ENCODE measurements around the gene NSFL1C. TPM values are rescaled to one million over a fixed set of nuclear protein-coding genes. Genes with fewer than 3 reads are reported as not detected.
"Not testable (repeated sequence)": the region's sequence is repeated elsewhere in the genome, so short reads cannot be mapped to it uniquely, and the experiment has no call there.

NSFL1C gene
- polyA plus RNA-seq, 1 donor (not counting 4 experiments of a cell fraction or from before 2014, with no cell fraction given), result 38.8 TPM

DNA sequence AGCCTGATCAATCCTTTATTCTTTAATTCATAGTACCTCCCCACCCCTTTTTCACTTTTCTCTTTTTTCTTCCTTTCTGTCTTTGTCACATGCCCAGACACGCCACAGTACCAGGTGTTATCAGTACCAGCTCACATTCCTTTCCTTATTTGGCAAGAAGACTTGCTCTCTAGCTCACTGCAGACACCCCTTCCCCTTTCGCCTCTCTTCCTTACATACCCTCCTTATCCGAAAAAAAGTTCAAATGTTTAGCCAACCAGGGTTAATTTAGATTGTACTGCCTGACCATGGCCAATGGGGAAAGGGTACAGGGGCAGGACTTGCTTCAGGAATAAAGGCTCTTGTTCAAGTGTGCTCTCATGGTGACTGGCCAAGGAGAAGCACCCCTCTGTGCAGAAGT lies 33.8 kb upstream of the NSFL1C start:
- dilution Hi-C loops (cut with MboI; ENCODE audit: extremely low pct_ligation_motif_present, low sequenced_read_pairs), result no loop called here
- FAIRE-seq, result no peak
- Histone ChIP-seq H4K20me1 (ENCODE audit: control insufficient read depth, extremely low read depth, insufficient read depth, low read length) (no peaks in the 10 kb centered on the region), H2AFZ (ENCODE audit: control insufficient read depth, low read length) (no peak overlapping the region), H3K27ac (ENCODE audit: control insufficient read depth, insufficient read depth, low read length) (peak overlapping the region; percentile 99), H3K9ac (ENCODE audit: control insufficient read depth, extremely low read depth, insufficient read depth, low read length) (peak overlapping the region; percentile 78), H3K36me3 (ENCODE audit: control insufficient read depth in 2 of 2, extremely low read depth in 1 of 2, insufficient read depth in 2 of 2, low read length in 2 of 2) (no peaks in the 10 kb centered on the region), H3K4me2 (ENCODE audit: control insufficient read depth, extremely low read depth, insufficient read depth, low read depth, low read length) (peak overlapping the region; percentile 86), H3K9me3 (ENCODE audit: control insufficient read depth, low read depth, low read length) (peaks cover 2% of the 10 kb centered on the region), H3K4me3 (ENCODE audit: control insufficient read depth in 2 of 3, extremely low read depth in 1 of 3, insufficient read depth in 2 of 3, low read depth in 1 of 3, low read length in 3 of 3) (peak overlapping the region in 2 of 3 experiments; percentile 31 to 49), H3K9me1 (ENCODE audit: control insufficient read depth, extremely low read depth, insufficient read depth, low read length) (no peaks in the 10 kb centered on the region), H3K27me3 (ENCODE audit: control insufficient read depth, extremely low read depth, insufficient read depth, low read length) (no peaks in the 10 kb centered on the region), H3K4me1 (ENCODE audit: control insufficient read depth, extremely low read depth, insufficient read depth, low read length) (peaks cover 48% of the 10 kb centered on the region), H3K79me2 (ENCODE audit: control insufficient read depth, insufficient read depth, low read length) (no peaks in the 10 kb centered on the region)
- no peak for TF ChIP-seq EZH2 (IDR thresholded peaks at IDR 0.05; ENCODE audit: low read length)
- TF ChIP-seq, protein P1, sequence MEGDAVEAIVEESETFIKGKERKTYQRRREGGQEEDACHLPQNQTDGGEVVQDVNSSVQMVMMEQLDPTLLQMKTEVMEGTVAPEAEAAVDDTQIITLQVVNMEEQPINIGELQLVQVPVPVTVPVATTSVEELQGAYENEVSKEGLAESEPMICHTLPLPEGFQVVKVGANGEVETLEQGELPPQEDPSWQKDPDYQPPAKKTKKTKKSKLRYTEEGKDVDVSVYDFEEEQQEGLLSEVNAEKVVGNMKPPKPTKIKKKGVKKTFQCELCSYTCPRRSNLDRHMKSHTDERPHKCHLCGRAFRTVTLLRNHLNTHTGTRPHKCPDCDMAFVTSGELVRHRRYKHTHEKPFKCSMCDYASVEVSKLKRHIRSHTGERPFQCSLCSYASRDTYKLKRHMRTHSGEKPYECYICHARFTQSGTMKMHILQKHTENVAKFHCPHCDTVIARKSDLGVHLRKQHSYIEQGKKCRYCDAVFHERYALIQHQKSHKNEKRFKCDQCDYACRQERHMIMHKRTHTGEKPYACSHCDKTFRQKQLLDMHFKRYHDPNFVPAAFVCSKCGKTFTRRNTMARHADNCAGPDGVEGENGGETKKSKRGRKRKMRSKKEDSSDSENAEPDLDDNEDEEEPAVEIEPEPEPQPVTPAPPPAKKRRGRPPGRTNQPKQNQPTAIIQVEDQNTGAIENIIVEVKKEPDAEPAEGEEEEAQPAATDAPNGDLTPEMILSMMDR (optimal IDR thresholded peaks at IDR 0.05 in 1 of 3, IDR thresholded peaks at IDR 0.05 in 1 of 3, conservative IDR thresholded peaks at IDR 0.05 in 1 of 3; ENCODE audit: extremely low read depth in 1 of 3, insufficient read depth in 2 of 3, low read length in 3 of 3), result no peak
- DNase-seq (ENCODE audit: low read depth, low spot score), result no peak

DNA sequence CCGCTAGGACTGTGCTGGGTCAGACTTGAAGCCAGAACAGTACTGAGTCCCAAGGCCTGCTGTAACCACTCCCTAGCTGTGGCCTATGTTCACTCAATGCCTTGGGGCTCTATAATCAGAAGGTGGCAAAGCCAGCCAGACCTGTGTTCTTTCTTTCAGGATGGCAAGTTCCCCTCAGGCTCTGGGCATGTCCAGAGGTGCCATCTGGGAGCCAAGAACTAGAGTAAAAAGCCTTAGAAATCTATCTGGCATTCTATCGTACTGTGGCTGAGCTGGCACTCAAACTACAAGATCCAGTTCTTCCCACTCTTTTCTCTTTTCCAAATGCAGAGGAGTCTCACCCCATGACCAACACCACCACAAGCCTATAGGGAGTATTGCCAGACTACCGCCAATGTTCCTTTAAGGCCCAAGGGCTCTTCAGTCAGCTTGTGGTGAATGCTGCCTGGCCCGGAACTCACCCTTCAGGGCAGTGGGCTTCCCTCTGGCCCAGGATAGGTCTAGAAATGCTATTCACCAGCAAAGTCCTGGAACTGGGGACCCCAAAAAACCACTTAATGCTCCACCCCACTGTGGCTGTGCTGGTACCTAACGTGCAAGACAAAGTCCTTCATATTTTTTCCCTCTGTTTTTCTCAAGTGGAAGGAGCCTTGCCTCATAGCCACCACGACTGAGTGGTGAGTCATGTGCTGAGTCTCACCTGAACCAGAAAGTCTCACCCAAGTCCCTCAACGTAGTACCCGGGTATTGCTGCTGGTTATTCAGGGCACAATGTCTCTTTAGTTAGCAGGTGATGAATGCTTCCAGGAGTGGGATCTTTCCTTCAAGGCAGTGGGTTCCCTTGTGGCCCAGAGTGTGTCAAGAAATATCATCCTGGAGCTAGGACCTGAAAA lies 33.1 kb upstream of the NSFL1C start:
- peak; percentile 95 for FAIRE-seq
- Histone ChIP-seq H3K27ac (ENCODE audit: control insufficient read depth, insufficient read depth, low read length) (peak overlapping the region; percentile 99), H3K9me3 (ENCODE audit: control insufficient read depth, low read depth, low read length) (peaks cover 2% of the 10 kb centered on the region), H3K4me1 (ENCODE audit: control insufficient read depth, extremely low read depth, insufficient read depth, low read length) (peaks cover 41% of the 10 kb centered on the region), H3K27me3 (ENCODE audit: control insufficient read depth, extremely low read depth, insufficient read depth, low read length) (no peaks in the 10 kb centered on the region), H3K4me2 (ENCODE audit: control insufficient read depth, extremely low read depth, insufficient read depth, low read depth, low read length) (peak overlapping the region; percentile 86), H4K20me1 (ENCODE audit: control insufficient read depth, extremely low read depth, insufficient read depth, low read length) (no peaks in the 10 kb centered on the region), H3K9me1 (ENCODE audit: control insufficient read depth, extremely low read depth, insufficient read depth, low read length) (no peaks in the 10 kb centered on the region), H3K4me3 (ENCODE audit: control insufficient read depth in 2 of 3, extremely low read depth in 1 of 3, insufficient read depth in 2 of 3, low read depth in 1 of 3, low read length in 3 of 3) (peak overlapping the region in 2 of 3 experiments; percentile 31 to 49), H3K36me3 (ENCODE audit: control insufficient read depth in 2 of 2, extremely low read depth in 1 of 2, insufficient read depth in 2 of 2, low read length in 2 of 2) (no peaks in the 10 kb centered on the region), H3K79me2 (ENCODE audit: control insufficient read depth, insufficient read depth, low read length) (no peaks in the 10 kb centered on the region), H2AFZ (ENCODE audit: control insufficient read depth, low read length) (peak overlapping the region; percentile 36), H3K9ac (ENCODE audit: control insufficient read depth, extremely low read depth, insufficient read depth, low read length) (peak overlapping the region; percentile 78)
- dilution Hi-C loops (cut with MboI; ENCODE audit: extremely low pct_ligation_motif_present, low sequenced_read_pairs), result no loop called here
- TF ChIP-seq EZH2 (IDR thresholded peaks at IDR 0.05; ENCODE audit: low read length), result no peak
- TF ChIP-seq, protein P1 (optimal IDR thresholded peaks at IDR 0.05 in 1 of 3, IDR thresholded peaks at IDR 0.05 in 1 of 3, conservative IDR thresholded peaks at IDR 0.05 in 1 of 3; ENCODE audit: extremely low read depth in 1 of 3, insufficient read depth in 2 of 3, low read length in 3 of 3), result no peak
- DNase-seq (ENCODE audit: low read depth, low spot score), result peak; percentile 96

DNA sequence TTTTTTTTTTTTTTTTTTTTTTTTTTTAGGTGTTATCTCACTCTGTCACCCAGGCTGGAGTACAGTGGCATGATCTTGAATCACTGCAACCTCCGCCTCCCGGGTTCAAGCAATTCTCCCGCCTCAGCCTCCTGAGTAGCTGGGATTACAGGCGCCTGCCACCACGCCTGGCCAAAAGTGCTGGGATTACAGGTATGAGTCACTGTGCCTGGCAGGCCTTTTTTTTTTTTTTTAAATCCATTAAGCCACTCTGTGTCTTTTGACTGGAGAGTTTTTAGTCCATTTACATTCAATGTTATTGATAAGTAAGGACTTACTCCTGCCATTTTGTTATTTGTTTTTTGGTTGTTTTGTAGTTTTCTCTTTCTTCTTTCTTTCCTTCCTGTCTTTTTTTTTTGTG lies 30.7 kb upstream of the NSFL1C start:
- not testable (repeated sequence) for FAIRE-seq

More for the DNA sequence above, 30.7 kb upstream of the NSFL1C start:
- H3K79me2 ChIP-seq (ENCODE audit: control insufficient read depth, insufficient read depth, low read length); H3K9me3 ChIP-seq (ENCODE audit: control insufficient read depth, low read depth, low read length); H3K4me2 ChIP-seq (ENCODE audit: control insufficient read depth, extremely low read depth, insufficient read depth, low read depth, low read length); H3K36me3 ChIP-seq (ENCODE audit: control insufficient read depth in 2 of 2, extremely low read depth in 1 of 2, insufficient read depth in 2 of 2, low read length in 2 of 2); H4K20me1 ChIP-seq (ENCODE audit: control insufficient read depth, extremely low read depth, insufficient read depth, low read length); dilution Hi-C loops (cut with MboI; ENCODE audit: extremely low pct_ligation_motif_present, low sequenced_read_pairs); H3K27ac ChIP-seq (ENCODE audit: control insufficient read depth, insufficient read depth, low read length); H3K9me1 ChIP-seq (ENCODE audit: control insufficient read depth, extremely low read depth, insufficient read depth, low read length); H2AFZ ChIP-seq (ENCODE audit: control insufficient read depth, low read length); DNase-seq (ENCODE audit: low read depth, low spot score); H3K4me3 ChIP-seq (ENCODE audit: control insufficient read depth in 2 of 3, extremely low read depth in 1 of 3, insufficient read depth in 2 of 3, low read depth in 1 of 3, low read length in 3 of 3); H3K27me3 ChIP-seq (ENCODE audit: control insufficient read depth, extremely low read depth, insufficient read depth, low read length); H3K9ac ChIP-seq (ENCODE audit: control insufficient read depth, extremely low read depth, insufficient read depth, low read length): not testable (repeated sequence)
- H3K4me1 ChIP-seq (ENCODE audit: control insufficient read depth, extremely low read depth, insufficient read depth, low read length), result peaks cover 36% of the 10 kb centered on the region
